Measurements from ENCODE around the gene MYF6.

The MYF6 gene

DNA sequence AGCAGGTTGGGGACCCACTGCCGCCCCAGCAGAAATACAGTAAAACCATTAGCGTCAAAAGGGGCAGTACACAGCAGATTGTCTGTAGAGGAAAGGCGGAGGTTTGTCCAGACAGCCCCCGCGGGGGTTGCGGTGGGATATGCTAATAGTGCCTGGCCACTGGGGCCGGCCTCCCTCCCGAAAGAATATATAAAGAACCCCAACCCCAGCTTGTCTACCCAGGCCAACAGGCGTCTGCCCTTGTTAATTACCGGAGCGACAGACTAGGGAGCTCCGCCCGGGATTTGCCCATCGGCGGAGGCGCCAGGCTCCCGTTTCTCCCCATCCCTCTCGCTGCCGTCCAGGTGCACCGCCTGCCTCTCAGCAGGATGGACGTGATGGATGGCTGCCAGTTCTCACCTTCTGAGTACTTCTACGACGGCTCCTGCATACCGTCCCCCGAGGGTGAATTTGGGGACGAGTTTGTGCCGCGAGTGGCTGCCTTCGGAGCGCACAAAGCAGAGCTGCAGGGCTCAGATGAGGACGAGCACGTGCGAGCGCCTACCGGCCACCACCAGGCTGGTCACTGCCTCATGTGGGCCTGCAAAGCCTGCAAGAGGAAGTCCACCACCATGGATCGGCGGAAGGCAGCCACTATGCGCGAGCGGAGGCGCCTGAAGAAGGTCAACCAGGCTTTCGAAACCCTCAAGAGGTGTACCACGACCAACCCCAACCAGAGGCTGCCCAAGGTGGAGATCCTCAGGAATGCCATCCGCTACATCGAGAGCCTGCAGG lies 9.4 kb downstream of the MYF6 start, which contains the start of gene MYF5:
MYF5 (plus strand) TSS at position 217 of the 774 bp plus-strand sequence; CDS start at position 369, 152 bp downstream.
- TF ChIP-seq, protein P1, sequence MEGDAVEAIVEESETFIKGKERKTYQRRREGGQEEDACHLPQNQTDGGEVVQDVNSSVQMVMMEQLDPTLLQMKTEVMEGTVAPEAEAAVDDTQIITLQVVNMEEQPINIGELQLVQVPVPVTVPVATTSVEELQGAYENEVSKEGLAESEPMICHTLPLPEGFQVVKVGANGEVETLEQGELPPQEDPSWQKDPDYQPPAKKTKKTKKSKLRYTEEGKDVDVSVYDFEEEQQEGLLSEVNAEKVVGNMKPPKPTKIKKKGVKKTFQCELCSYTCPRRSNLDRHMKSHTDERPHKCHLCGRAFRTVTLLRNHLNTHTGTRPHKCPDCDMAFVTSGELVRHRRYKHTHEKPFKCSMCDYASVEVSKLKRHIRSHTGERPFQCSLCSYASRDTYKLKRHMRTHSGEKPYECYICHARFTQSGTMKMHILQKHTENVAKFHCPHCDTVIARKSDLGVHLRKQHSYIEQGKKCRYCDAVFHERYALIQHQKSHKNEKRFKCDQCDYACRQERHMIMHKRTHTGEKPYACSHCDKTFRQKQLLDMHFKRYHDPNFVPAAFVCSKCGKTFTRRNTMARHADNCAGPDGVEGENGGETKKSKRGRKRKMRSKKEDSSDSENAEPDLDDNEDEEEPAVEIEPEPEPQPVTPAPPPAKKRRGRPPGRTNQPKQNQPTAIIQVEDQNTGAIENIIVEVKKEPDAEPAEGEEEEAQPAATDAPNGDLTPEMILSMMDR (IDR thresholded peaks at IDR 0.05; ENCODE audit: low read depth, low read length) = no peak
- no peak for TF ChIP-seq POLR2A (IDR thresholded peaks at IDR 0.05; ENCODE audit: extremely low read depth, insufficient read length)
- TF ChIP-seq, protein P2, sequence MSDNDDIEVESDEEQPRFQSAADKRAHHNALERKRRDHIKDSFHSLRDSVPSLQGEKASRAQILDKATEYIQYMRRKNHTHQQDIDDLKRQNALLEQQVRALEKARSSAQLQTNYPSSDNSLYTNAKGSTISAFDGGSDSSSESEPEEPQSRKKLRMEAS (IDR thresholded peaks at IDR 0.05; ENCODE audit: low read depth, low read length) = no peak
- no peak for TF ChIP-seq MYC (IDR thresholded peaks at IDR 0.05; ENCODE audit: low read depth, low read length)
- no peak within 1 kb of the TSS for H3K4me3 ChIP-seq (ENCODE audit: low read depth, low read length)
- DNase-seq (ENCODE audit: low read depth) = no peak

DNA sequence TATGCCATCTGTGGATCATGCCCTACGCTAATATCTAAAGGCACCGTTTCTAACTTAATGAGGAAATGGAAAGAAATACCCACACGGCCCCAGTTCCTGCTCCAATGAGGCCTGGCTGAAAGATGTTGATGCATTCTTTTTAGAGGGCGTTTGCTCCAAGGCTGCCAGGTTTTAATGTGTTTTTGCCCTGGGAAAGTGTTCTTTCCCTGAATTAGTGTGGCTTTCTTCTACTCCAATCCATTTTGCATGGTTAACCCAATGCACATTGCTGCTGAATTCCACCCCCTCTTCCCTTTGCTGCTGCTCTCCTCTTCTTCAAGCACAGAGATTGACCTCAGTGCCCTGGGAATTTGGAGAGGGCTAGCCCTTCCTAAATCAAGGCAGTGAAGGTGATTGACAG lies 10.4 kb downstream of the MYF6 start:
- TF ChIP-seq MYC (IDR thresholded peaks at IDR 0.05; ENCODE audit: low read depth, low read length) (no peak), POLR2A (IDR thresholded peaks at IDR 0.05; ENCODE audit: extremely low read depth, insufficient read length) (no peak)
- TF ChIP-seq, protein P2 (IDR thresholded peaks at IDR 0.05; ENCODE audit: low read depth, low read length) = no peak
- TF ChIP-seq, protein P1 (IDR thresholded peaks at IDR 0.05; ENCODE audit: low read depth, low read length) = no peak

DNA sequence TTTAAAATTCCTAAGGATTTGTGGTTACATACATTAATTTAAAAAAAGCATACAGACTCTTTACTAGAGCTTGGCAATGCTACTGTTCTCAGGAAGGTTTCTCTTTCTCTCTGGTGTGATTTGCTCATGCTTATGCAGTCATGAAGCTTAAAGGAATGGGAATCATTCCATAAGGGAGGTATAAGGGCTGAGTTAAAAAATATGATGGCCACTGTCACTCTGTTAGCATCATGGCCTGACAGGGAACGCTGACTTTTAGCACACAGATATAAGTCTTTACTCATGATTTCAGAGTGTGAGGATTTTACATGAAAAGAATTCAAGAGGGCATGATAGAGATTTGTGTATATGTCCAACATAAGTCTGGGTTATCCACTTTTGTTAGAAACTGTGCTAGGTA lies 13.1 kb downstream of the MYF6 start:
- TF ChIP-seq MYC (IDR thresholded peaks at IDR 0.05; ENCODE audit: low read depth, low read length) = no peak
- TF ChIP-seq, protein P1 (IDR thresholded peaks at IDR 0.05; ENCODE audit: low read depth, low read length) = no peak
- H3K4me3 ChIP-seq (ENCODE audit: low read depth, low read length) = no peak overlapping the region
- no peak for DNase-seq (ENCODE audit: low read depth)

More for the DNA sequence above, 10.4 kb downstream of the MYF6 start:
- no peak overlapping the region for H3K4me3 ChIP-seq (ENCODE audit: low read depth, low read length)
- DNase-seq (ENCODE audit: low read depth) = no peak

DNA sequence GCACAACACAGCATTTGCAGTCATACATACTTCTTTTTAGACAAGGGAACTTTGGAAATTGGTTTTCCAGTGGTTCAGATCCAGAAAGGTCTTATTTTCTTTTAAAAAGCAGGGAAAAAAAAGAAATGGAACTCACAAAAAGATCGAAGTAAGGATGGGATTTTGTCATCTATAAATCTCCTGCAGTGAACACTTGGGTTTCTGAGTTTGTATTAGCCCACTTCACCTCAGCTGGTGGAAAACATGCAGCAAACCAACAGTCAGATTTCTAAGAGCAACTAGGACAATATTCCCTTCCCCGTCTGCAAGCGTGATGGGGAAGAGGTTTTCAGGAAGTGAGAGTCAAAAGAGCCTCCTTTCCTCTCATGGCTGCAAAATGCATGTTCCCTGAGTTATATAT lies 13.9 kb downstream of the MYF6 start:
- H3K4me3 ChIP-seq (ENCODE audit: low read depth, low read length) = no peak overlapping the region
- no peak for DNase-seq (ENCODE audit: low read depth)
- TF ChIP-seq, protein P1 (IDR thresholded peaks at IDR 0.05; ENCODE audit: low read depth, low read length) = no peak
- TF ChIP-seq, protein P2 (IDR thresholded peaks at IDR 0.05; ENCODE audit: low read depth, low read length) = no peak
- TF ChIP-seq MYC (IDR thresholded peaks at IDR 0.05; ENCODE audit: low read depth, low read length) (no peak), POLR2A (IDR thresholded peaks at IDR 0.05; ENCODE audit: extremely low read depth, insufficient read length) (no peak)

DNA sequence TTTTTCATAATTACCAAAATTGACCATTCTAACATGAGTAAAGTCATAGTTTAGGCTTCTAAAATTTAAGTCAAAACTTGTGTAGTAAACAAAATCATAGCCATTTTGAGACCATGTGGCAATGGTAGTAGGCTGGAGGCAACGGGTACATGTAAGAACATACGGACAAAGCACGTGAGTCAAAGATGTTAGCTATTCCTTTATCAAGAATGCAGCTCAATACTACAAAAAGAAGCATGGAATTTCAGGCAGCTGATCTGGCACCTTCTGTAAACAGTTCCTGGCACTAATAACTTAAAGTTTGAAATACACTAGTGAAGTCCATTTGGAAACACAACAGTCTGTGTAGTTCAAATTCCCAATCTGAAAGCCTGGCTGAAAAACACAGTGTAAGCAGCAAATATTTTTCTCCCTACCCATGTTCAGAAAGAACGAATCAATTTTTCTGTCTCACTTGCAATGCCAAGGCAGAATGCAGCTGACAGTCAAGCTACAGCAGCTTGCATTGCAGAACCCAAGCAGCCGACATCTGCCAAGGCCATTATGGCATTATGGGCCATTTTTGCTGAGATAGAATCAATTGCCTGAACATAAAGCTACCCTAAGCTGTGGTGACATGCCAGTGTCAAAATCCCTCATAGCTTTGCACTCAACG lies 38.5 kb downstream of the MYF6 start:
- H3K4me3 ChIP-seq (ENCODE audit: low read depth, low read length) = no peak overlapping the region
- TF ChIP-seq, protein P2 (IDR thresholded peaks at IDR 0.05; ENCODE audit: low read depth, low read length) = no peak
- TF ChIP-seq, protein P1 (IDR thresholded peaks at IDR 0.05; ENCODE audit: low read depth, low read length) = no peak
- TF ChIP-seq POLR2A (IDR thresholded peaks at IDR 0.05; ENCODE audit: extremely low read depth, insufficient read length) = no peak
- TF ChIP-seq MYC (IDR thresholded peaks at IDR 0.05; ENCODE audit: low read depth, low read length) = no peak
- no peak for DNase-seq (ENCODE audit: low read depth)

Data from NB4 (cell line).